Bladder microvascular endothelial cell (primary cell): ENCODE measurements around the gene GAGE12H. TPM values are rescaled to one million over a fixed set of nuclear protein-coding genes. Genes with fewer than 3 reads are reported as not detected.

Experiments
- total RNA-seq: library from RNA; depleted of rRNA; stranded (reverse); fragments of >200 nt; gene quantifications from 2 replicates; pipeline ENCODE4 v1.2.3, GENCODE V29; 2014

The GAGE12H gene, protein sequence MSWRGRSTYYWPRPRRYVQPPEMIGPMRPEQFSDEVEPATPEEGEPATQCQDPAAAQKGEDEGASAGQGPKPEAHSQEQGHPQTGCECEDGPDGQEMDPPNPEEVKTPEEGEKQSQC
- not detected in 2 replicates for total RNA-seq

DNA sequence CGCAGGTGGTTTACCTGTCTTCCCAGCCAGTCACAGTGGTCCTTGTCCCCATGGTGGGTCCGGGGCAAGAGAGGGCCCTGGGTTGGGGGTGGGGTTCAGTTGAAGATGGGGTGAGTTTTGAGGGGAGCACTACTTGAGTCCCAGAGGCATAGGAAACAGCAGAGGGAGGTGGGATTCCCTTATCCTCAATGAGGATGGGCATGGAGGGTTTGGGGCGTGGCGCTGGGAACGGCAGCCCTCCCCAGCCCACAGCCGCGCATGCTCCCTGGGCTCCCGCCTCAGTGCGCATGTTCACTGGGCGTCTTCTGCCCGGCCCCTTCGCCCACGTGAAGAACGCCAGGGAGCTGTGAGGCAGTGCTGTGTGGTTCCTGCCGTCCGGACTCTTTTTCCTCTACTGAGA, at the start of gene GAGE12H:
TSS of gene GAGE12H (plus strand) at position 301 of the 400 bp plus-strand sequence. CDS start 1,155 bp downstream, outside the sequence.

DNA sequence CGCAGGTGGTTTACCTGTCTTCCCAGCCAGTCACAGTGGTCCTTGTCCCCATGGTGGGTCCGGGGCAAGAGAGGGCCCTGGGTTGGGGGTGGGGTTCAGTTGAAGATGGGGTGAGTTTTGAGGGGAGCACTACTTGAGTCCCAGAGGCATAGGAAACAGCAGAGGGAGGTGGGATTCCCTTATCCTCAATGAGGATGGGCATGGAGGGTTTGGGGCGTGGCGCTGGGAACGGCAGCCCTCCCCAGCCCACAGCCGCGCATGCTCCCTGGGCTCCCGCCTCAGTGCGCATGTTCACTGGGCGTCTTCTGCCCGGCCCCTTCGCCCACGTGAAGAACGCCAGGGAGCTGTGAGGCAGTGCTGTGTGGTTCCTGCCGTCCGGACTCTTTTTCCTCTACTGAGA, 47.9 kb upstream of the GAGE12H start, which contains the start of gene GAGE12C:
TSS of gene GAGE12C (plus strand) at position 301 of the 400 bp plus-strand sequence. CDS start 1,155 bp downstream, outside the sequence.

DNA sequence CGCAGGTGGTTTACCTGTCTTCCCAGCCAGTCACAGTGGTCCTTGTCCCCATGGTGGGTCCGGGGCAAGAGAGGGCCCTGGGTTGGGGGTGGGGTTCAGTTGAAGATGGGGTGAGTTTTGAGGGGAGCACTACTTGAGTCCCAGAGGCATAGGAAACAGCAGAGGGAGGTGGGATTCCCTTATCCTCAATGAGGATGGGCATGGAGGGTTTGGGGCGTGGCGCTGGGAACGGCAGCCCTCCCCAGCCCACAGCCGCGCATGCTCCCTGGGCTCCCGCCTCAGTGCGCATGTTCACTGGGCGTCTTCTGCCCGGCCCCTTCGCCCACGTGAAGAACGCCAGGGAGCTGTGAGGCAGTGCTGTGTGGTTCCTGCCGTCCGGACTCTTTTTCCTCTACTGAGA, 38.3 kb upstream of the GAGE12H start, which contains the start of gene GAGE12D:
TSS of gene GAGE12D (plus strand) at position 301 of the 400 bp plus-strand sequence. CDS start 1,155 bp downstream, outside the sequence.

DNA sequence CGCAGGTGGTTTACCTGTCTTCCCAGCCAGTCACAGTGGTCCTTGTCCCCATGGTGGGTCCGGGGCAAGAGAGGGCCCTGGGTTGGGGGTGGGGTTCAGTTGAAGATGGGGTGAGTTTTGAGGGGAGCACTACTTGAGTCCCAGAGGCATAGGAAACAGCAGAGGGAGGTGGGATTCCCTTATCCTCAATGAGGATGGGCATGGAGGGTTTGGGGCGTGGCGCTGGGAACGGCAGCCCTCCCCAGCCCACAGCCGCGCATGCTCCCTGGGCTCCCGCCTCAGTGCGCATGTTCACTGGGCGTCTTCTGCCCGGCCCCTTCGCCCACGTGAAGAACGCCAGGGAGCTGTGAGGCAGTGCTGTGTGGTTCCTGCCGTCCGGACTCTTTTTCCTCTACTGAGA, 28.8 kb upstream of the GAGE12H start, which contains the start of gene GAGE12E:
TSS of gene GAGE12E (plus strand) at position 301 of the 400 bp plus-strand sequence. CDS start 1,155 bp downstream, outside the sequence.

DNA sequence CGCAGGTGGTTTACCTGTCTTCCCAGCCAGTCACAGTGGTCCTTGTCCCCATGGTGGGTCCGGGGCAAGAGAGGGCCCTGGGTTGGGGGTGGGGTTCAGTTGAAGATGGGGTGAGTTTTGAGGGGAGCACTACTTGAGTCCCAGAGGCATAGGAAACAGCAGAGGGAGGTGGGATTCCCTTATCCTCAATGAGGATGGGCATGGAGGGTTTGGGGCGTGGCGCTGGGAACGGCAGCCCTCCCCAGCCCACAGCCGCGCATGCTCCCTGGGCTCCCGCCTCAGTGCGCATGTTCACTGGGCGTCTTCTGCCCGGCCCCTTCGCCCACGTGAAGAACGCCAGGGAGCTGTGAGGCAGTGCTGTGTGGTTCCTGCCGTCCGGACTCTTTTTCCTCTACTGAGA, 19.2 kb upstream of the GAGE12H start, which contains the start of gene GAGE12F:
TSS of gene GAGE12F (plus strand) at position 301 of the 400 bp plus-strand sequence. CDS start 1,155 bp downstream, outside the sequence.

DNA sequence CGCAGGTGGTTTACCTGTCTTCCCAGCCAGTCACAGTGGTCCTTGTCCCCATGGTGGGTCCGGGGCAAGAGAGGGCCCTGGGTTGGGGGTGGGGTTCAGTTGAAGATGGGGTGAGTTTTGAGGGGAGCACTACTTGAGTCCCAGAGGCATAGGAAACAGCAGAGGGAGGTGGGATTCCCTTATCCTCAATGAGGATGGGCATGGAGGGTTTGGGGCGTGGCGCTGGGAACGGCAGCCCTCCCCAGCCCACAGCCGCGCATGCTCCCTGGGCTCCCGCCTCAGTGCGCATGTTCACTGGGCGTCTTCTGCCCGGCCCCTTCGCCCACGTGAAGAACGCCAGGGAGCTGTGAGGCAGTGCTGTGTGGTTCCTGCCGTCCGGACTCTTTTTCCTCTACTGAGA, 9.6 kb upstream of the GAGE12H start, which contains the start of gene GAGE12G:
TSS of gene GAGE12G (plus strand) at position 301 of the 400 bp plus-strand sequence. CDS start 1,155 bp downstream, outside the sequence.

DNA sequence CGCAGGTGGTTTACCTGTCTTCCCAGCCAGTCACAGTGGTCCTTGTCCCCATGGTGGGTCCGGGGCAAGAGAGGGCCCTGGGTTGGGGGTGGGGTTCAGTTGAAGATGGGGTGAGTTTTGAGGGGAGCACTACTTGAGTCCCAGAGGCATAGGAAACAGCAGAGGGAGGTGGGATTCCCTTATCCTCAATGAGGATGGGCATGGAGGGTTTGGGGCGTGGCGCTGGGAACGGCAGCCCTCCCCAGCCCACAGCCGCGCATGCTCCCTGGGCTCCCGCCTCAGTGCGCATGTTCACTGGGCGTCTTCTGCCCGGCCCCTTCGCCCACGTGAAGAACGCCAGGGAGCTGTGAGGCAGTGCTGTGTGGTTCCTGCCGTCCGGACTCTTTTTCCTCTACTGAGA, 9.4 kb downstream of the GAGE12H start, which contains the start of gene GAGE2A:
TSS of gene GAGE2A (plus strand) at position 301 of the 400 bp plus-strand sequence. CDS start 1,155 bp downstream, outside the sequence.

DNA sequence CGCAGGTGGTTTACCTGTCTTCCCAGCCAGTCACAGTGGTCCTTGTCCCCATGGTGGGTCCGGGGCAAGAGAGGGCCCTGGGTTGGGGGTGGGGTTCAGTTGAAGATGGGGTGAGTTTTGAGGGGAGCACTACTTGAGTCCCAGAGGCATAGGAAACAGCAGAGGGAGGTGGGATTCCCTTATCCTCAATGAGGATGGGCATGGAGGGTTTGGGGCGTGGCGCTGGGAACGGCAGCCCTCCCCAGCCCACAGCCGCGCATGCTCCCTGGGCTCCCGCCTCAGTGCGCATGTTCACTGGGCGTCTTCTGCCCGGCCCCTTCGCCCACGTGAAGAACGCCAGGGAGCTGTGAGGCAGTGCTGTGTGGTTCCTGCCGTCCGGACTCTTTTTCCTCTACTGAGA, 19.0 kb downstream of the GAGE12H start, which contains the start of gene GAGE1:
TSS of gene GAGE1 (plus strand) at position 301 of the 400 bp plus-strand sequence. CDS start 1,155 bp downstream, outside the sequence.

Other genes starting within 250 kb of the GAGE12H start
- not detected in 2 replicates for gene GAGE13, start 248.4 kb upstream of the GAGE12H start, total RNA-seq
- gene GAGE12C, start 47.8 kb upstream of the GAGE12H start, total RNA-seq = not detected in 2 replicates
- gene GAGE12D, start 38.2 kb upstream of the GAGE12H start, total RNA-seq = not detected in 2 replicates
- gene GAGE12E, start 28.7 kb upstream of the GAGE12H start, total RNA-seq = not detected in 2 replicates
- not detected in 2 replicates for gene GAGE12F, start 19.1 kb upstream of the GAGE12H start, total RNA-seq
- not detected in 2 replicates for gene GAGE12G, start 9.5 kb upstream of the GAGE12H start, total RNA-seq
- not detected in 2 replicates for gene GAGE2A, start 9.5 kb downstream of the GAGE12H start, total RNA-seq
- gene GAGE1, start 19.1 kb downstream of the GAGE12H start, total RNA-seq = not detected in 2 replicates
- gene PAGE1, start 116.0 kb downstream of the GAGE12H start, total RNA-seq = not detected in 2 replicates
- gene PAGE4, start 249.4 kb downstream of the GAGE12H start, total RNA-seq = not detected in 2 replicates